Islet of Langerhans (tissue), 1 donor: ENCODE results near the gene ZNF605.
A peak's percentile ranks its signal among the peaks of the same experiment; 100 is the strongest.
"Not testable (repeated sequence)": the region's sequence is repeated elsewhere in the genome, so short reads cannot be mapped to it uniquely, and the experiment has no call there.

Experiments used
- FAIRE-seq: peaks from one replicate; lab custom pipeline; 2011; peaks lifted over from hg19 to GRCh38; lab: Jason Lieb, UNC

Gene ZNF605

GRCh38 chr12:132948146-132949066 lies 7.7 kb downstream of the ZNF605 start:
- no peak for FAIRE-seq

GRCh38 chr12:132946246-132946820 lies 9.8 kb downstream of the ZNF605 start:
- no peak for FAIRE-seq

GRCh38 chr12:132945806-132946205 lies 10.3 kb downstream of the ZNF605 start:
- no peak for FAIRE-seq

- FAIRE-seq = no peak
Measured at GRCh38 chr12:132942611-132943010, 13.5 kb downstream of the ZNF605 start.

- FAIRE-seq = no peak
Measured at GRCh38 chr12:132941336-132941954, 14.7 kb downstream of the ZNF605 start.

- FAIRE-seq = no peak
Measured at GRCh38 chr12:132940071-132940719, 15.9 kb downstream of the ZNF605 start.

- FAIRE-seq = not testable (repeated sequence)
Measured at GRCh38 chr12:132938807-132939206, 17.3 kb downstream of the ZNF605 start.

- no peak for FAIRE-seq
Measured at GRCh38 chr12:132937476-132937875, 18.6 kb downstream of the ZNF605 start.

GRCh38 chr12:132936921-132937320 lies 19.2 kb downstream of the ZNF605 start:
- not testable (repeated sequence) for FAIRE-seq

- no peak for FAIRE-seq
Measured at GRCh38 chr12:132936163-132936562, 19.9 kb downstream of the ZNF605 start.

- FAIRE-seq = no peak
Measured at GRCh38 chr12:132926415-132926833, 29.7 kb downstream of the ZNF605 start.

- no peak for FAIRE-seq
Measured at GRCh38 chr12:132925597-132926414, 30.3 kb downstream of the ZNF605 start.

GRCh38 chr12:132924356-132924755 lies 31.8 kb downstream of the ZNF605 start:
- no peak for FAIRE-seq

GRCh38 chr12:132923356-132923909 lies 32.7 kb downstream of the ZNF605 start:
- no peak for FAIRE-seq

- FAIRE-seq = no peak
Measured at GRCh38 chr12:132922676-132923075, 33.4 kb downstream of the ZNF605 start.

GRCh38 chr12:132921685-132922084 lies 34.4 kb downstream of the ZNF605 start:
- FAIRE-seq = no peak

GRCh38 chr12:132918680-132919079 lies 37.4 kb downstream of the ZNF605 start:
- no peak for FAIRE-seq

- FAIRE-seq = no peak
Measured at GRCh38 chr12:132909030-132909368, 47.1 kb downstream of the ZNF605 start.

GRCh38 chr12:132908145-132909029 lies 47.7 kb downstream of the ZNF605 start:
- peak; percentile 85 for FAIRE-seq

GRCh38 chr12:132907789-132908144 lies 48.3 kb downstream of the ZNF605 start:
- not testable (repeated sequence) for FAIRE-seq

GRCh38 chr12:132907216-132907615 lies 48.9 kb downstream of the ZNF605 start:
- FAIRE-seq = no peak
